ENCODE data around the gene RAET1E.
"Not testable (repeated sequence)": the region's sequence is repeated elsewhere in the genome, so short reads cannot be mapped to it uniquely, and the experiment has no call there.

The RAET1E gene, protein sequence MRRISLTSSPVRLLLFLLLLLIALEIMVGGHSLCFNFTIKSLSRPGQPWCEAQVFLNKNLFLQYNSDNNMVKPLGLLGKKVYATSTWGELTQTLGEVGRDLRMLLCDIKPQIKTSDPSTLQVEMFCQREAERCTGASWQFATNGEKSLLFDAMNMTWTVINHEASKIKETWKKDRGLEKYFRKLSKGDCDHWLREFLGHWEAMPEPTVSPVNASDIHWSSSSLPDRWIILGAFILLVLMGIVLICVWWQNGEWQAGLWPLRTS

DNA sequence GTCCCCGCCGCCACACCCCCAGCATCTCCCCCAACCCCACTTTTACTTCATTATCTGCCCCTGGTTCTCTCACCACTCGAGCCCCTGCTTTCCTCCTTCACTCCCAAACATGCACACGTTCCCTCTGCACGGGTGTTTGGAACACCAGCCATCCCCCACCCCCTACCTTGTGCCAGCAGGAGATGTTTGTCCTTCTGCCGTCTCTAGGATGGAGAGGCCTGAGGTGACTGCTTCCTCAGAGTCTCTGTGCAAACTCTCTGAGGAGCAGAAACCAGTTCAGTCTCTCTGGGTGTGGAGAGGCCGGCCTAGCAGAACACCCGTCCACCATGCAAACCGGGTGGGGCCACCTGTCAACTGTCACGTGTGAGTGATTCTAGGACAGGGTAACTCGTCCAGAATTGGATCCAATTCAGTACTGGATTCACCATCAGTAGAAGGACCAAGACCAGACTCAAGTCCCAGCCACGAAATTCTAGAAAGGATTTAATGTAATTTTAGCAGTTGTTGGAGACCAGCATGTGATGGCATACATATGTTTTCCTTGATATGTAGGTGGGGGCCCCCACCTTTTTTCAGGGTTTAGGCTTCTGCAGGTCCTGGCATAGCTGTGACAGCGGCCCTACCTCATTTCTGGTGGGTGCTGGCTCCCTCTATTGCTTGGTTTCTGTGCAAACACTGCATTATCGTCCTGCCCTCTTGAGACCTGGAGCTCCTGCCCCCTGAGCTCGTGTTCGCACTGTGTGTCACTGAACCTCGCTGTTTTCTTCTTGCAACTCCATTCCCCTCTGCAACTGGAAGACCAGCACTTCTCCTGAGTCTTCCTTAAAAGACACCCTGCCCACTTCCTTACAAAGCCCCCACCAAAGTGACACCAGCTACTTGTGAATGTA is at the start of gene RAET1E:
Gene RAET1E, minus strand, starts transcription at position 259 of the 890 bp plus-strand sequence. CDS start 7,212 bp downstream, outside the sequence.
- no peak for DNase-seq

DNA sequence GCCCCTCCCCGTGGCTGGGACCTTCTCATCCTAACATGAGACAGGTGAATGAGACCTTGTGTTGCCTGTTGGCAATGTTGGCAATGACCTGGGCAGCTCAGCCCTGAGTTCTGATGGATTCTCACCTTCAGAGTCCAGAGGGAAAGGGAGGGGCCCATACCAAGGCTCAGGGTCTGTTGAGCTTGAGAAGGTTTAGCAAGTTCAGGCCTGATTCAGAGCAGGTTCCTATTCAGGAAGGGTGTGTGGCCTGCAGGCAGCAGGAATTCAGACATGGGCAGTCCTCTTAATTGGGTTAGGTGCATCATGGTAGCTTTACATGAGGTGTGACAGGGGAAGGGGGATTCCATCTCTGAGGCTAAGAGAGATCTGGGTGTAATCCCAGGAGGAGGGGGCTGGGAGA is 49.6 kb upstream of the RAET1E start:
- DNase-seq: not testable (repeated sequence)

DNA sequence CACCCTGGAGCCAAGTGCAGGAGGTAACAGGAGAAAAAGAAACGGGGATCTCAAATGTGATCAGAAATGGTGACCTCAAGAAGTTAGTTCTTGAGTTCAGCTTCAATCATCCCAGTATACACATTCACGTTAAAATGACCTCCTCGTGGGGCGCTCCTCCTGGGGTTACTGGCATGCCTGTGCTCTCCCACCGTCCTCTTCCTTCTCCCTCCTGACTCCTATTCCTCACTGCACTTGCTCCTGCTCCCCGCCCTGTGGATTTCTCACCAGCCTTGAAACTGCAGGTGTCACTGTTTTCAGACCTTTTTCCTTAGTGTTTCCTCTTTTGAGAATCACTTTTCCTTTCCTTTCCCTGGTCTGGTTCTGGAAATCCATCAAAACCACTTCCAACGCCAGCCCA is 48.7 kb upstream of the RAET1E start:
- DNase-seq: not testable (repeated sequence)

DNA sequence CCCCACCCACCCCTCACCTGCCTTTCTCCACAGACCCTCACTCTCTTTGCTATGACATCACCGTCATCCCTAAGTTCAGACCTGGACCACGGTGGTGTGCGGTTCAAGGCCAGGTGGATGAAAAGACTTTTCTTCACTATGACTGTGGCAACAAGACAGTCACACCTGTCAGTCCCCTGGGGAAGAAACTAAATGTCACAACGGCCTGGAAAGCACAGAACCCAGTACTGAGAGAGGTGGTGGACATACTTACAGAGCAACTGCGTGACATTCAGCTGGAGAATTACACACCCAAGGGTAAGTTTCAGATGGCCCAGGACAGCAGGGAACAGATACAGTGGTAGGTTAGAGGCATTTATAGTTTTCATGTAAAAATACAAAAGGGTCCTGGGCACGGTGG is 47.4 kb upstream of the RAET1E start:
- not testable (repeated sequence) for DNase-seq

DNA sequence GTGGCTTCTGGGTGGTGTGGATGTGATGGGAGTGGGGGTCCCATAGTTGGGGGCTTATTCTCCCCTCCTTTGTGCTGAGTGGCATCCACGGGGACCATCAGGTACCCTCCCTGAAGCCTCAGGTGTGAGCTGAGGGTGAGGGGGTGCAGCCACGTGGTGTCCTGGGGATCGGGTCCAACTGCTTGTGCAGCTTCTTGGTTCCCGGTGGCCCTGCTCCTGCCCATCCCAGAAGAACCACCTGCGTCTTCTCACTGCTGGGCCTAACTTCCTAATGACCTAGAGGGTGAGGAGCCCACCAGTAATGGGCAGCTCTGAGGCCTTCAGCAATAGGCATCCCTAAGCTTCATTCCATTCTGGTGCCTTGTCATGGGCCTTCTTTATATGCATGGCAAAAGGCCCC is 45.4 kb upstream of the RAET1E start:
- DNase-seq: not testable (repeated sequence)

DNA sequence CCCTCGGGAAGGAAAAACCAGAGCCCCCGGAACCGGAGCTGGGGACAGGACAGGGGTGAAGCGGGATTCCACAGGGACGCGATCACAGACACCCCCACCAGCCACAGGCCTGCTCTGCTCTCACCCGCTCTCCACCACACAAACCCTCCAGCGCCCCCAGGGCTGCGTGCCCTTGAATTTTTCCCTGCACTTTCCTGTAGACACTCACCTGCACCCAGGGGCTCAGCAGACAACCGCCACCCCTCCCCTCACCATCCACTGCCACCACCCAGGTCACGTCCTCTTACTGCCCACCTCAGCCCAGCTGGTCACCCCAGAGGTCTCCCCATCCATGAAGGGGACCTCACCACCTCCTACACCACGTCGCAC is 44.5 kb upstream of the RAET1E start:
- DNase-seq: no peak

DNA sequence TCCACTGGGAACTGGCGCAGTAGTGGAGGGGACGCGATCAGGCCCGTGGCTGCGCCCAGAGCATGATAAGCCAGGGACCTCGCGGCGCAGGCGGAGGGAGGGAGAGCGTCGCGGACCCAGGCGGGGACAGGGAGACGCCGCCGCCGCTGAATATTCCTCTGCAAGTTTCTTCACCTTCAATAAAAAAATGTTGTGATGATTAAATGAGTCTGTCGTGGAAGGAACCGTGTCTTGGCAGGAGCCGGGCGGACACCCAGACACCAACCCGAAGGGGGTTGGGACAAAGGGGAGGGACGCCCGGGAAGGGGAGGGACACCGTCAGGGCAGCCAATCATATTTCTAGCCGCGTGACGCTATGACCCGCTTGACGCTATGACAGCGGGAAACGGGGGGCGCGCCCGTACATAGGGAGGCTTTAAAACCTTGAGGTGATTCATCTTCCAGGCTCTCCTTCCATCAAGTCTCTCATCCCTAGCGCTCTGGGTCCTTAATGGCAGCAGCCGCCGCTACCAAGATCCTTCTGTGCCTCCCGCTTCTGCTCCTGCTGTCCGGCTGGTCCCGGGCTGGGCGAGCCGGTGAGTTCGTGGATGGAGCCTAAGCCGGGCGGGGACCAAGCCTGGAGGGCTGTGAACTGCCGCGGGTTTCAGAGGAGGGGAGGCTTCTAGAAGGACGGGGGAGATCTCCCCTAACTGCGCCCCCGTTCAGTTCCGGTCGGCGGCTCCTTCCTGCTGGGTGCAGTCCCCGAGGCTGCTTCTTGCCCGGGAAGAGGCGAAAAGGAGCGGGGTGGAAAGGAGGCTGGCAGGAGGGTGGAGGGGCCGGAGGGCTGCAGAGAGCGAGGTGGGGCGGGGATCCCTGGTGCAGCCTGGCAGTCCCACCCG is 43.9 kb upstream of the RAET1E start, which contains the start of gene ULBP2:
Gene ULBP2, plus strand, starts transcription at position 432 of the 878 bp plus-strand sequence. Its CDS starts 59 bp downstream, at position 491.
- peak; percentile 48 to 80 (median 62) for DNase-seq

DNA sequence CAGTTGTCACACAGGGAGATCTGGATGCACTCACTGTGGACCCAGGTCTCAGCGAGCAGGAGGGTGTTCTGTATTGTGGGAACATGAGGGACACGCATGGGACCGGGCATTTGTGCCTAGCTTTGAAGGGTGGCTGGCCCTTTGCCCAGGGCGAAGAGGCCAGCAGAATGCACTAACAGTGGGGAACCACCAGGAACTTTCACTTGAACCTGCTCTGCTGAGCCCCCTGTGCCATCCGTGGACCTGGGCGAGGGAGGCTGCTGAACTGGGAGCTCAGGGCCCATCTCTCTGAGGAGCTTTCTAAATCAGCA is 42.7 kb upstream of the RAET1E start:
- no peak for DNase-seq

DNA sequence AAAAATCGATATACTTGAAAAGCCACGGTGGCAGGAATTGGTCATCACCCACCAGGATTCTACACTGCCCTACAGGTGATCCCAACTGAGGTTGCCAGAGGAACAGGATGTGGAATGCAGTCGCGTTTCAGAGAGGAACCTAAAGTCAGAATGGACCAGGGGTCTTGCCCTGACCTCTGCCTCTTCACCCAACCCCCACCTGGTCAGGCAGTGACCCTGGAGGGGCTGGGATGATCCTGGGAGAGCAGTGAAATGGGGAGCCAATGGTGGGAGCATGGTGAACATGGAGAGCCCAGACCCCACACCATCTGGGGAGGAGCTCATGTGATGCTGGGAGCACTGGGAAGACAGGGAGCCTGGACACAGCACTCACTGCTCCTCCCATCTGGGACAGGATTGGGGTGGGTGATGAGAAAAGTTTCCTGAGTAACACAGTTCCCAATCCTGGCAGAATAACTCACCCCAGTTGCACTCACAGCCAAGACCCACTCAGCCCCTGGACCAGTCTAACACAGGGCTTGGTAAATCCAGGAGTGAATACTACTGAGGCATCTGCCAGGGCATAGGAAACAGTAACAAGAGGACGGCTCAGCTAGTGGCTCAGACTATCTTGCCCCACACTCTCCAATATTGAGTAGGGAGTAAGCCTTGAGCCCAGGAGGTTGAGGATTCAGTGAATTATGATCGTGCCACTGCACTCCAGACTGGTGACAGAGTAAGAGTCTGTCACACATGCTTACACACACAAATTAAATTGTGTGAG is 42.2 kb upstream of the RAET1E start:
- DNase-seq: no peak

DNA sequence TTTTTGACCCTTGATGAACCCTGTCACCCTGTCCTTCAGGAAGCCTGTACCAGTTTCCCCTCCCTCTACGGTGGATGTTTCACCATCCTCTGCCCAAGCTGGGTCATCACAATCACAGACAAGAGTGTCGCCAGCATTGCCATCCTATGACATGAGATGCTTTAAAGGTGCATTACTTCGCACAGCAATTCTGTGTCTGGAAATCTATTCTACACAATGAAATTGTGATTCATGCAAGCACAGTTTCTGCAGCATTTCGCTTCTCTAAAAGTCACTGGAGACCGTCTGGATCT is 41.4 kb upstream of the RAET1E start:
- DNase-seq: no peak

DNA sequence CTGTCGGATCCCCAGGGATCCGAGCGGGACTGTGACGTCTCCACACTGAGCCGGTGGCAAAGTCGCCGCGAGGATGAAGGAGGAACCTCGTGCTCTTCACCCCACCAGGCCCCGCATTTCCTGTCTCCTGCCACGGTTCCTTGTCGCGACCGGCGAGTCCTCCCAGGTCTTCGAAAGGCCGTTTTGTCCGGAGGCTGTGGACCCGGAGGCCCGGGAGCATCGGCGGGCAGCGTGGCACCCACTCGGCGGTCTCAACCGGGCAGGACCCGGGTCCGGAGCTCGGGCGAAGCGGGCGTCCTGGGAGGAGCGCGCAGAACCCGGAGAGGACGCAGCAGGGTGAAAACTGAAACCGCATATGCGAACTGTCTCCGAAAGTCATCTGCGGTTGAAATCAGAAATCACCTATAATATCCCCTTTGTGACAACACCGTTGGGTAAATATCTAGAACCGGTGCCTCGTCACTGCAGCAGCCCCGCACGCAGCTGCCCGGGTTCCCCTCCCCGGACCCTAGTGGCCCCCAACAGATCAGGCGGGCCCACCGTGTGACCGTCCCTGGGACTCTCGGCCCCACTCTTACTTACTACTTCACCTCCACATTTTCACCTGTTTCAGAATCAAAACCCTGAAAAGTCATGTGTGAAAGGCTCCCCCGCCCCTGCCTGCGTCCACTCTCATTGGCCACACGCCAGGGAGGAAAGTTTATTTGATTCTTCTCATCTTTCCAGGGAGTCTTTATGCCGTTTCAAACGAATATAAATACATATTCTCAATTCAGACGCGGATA is 40.9 kb upstream of the RAET1E start:
- DNase-seq: no peak

DNA sequence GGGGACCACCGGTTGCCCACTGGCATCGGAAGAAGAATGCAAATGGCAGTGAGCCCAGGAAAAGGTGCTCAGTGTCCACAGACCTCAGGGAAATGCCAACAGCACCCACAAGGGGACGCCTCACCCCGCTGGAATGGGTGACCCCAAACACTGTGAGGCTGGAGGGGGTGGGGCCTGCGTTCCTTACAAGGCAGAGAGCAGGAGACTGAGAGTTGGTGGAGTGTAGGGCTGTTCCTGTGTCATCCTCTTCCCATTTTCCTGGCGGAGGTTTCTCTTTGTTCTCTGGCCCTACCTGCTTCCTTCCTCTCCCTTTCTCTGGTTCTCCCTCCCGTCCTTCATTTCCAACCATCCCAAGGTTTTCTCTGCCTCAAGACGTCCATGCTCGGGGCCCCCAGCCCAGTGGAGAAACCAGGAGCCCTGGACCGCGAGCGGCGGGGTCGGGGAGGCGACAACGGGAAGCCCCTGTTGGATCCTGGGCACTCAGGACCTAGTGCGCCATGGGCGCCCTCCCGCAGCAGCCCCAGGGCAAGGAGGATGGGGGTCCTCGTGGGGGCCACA is 40.2 kb upstream of the RAET1E start:
- DNase-seq: not testable (repeated sequence)

DNA sequence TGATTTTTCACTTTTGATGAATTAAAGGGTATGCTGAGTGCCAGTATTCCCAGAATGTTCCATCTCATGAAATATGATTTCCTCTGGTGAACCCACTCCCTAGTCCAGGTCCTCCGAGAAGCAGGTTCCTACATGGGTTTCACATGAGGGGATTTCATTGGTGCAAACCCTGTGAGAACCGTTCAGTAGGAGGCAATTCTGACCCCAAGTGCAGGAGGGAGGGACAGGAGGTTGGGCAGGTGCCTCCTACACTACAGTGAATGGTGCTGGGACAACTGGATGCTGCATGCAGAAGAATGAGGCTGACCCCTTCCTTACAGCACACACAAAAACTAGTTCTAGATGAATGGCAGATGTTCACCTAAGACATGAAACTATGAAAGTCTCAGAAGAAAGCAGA is 38.8 kb upstream of the RAET1E start:
- DNase-seq: no peak

DNA sequence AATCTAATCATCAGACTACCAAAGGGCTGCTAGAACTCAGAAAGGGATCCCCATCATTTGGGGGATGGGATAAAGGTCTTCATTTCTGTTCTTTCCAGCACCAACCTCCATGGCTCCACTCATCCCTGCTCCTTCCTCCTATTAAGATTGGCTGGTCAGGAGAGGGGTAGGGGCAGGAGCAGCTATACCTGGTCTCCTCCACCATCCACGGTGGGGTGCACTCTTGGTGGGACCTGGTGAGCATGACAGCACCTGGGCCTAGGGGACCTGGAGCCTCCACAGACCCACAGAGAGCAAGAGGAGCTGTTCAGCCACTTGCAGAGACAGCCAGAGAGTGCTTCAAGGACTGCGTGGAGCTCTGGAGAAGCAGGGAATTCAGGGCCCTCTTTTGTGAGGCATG is 37.8 kb upstream of the RAET1E start:
- no peak for DNase-seq

DNA sequence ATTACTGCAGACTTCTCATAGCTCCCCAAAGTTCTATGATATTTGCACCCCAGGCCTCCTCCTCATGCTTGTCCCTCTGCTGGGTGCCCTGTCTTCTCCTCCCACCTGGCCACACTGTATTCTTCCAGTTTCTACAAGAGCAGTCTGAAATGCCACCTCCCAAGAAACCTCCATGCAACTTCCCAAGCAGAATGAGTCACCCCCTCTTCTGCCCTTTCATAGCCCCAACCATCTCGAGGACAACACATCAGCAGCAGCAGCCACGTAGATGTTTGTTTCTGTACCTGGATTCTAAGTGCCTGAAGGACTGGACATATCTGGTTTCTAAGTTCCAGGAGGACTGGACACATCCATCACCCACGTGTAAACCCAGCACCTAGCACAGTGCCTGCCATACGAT is 37.3 kb upstream of the RAET1E start:
- DNase-seq: no peak

DNA sequence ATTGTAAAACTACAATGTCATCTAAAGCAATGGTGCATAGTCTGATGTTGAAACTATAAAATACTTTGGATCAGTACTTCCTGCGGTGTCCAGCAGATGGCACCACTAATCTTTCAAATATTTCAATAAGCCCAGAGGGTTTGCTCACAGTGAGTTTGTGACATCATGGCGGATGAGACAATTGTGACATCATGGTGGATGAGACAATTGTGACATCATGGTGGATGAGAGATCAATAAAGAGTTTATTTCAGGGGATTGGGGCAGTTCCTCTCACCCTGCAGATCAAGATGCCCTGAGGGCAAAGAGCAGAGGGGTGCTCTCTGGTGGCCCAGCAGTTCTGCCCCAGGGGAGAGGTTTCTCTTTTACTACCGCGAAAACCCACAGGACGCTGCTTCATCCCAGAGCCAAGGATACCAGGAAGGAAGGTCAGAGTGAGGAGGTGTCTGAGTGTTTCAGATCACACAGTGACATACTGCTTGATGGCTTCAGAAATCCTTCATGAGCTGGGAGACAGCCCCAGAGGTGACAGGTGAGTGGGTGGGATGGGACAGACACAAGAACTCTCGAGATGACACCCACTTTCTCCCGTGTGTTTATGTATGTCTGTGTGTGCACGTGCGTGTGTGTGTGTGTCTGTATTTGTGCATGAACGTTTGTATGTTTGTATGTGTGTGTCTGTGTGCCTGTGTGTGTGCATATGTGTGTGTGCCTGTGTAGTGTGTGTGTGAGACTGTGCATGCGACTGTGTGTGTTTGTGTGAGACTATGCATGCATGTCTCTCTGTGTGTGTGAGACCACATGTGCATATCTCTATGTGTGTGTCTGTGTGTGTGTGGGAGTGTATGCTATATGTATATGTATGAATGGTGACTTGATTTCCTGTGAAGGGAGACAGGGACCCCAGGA is 36.6 kb upstream of the RAET1E start:
- DNase-seq: peak; percentile 17 to 55 (median 31)

DNA sequence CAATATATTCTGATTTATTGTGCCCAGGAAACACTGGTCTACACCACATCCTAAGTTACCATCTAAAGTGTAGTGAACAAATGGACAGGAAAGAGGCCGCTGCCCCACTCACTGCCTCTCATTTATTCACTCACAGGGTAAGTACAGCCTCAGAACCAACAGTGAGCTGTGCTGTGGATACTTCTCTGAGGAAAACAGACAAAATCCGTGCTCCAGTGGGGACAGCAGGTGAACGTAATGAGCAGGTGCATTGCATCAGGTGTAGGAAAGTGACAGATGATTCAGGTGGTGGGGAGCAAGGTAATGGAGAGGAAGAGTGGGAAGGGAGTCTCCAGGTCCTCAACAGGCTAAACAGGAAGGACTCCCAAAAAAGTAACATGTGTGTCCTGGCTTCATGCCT is 35.5 kb upstream of the RAET1E start:
- DNase-seq: no peak

DNA sequence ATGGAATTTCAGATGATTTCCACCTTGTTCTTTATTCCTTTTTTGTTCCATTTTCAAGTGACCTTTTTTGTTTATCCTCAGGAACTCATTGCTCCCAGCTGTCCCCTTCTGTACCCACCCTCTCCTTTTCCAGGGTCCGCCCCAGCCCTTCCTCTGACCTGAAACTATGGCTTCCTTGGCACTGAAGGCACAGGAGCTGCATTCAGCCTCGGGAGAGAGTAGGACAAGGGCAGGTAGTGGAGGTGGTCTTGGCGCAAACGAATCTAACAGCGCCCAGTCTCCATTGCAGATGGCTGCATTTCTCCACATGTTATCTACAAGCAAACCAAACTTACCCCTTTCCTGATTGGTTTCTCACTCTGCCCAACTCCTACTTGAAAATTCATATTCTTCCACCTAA is 35.1 kb upstream of the RAET1E start:
- DNase-seq: no peak

DNA sequence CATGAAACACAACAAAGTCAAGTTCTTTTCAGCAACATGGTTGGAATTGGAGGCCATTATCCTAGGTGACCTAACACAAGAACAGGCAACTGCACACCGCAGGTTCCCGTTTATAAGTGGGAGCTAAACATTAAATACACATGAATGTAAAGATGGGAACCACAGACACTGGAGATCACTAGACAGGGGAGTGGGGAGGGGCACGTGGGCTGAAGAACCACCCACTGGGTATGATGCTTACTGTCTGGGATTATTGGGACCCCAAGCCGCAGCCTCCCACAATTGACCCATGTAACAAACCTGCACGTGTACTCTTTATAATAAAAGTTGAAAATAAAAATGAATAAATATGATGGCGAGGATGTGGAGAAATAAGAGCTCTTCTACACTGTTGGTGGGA is 33.6 kb upstream of the RAET1E start:
- DNase-seq: no peak

DNA sequence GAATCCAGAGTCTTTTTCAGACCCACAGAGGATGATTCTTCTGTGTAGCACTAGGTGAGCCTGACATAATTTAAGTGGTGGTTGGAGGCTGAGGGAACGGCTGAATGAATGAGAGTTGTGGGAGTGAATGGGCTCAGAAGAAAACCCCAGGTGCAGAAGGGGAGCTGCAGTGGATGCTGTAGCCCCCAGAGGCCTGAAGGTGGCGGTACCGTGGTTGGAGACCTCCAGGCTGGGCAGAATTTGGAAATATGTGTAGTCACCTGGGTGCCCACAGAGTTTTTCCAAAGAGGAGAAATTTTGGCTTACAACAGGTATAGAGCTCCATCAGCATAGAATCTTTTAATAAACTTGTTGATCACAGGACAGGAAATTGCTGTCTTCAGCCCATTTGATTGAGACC is 31.5 kb upstream of the RAET1E start:
- DNase-seq: no peak

DNA sequence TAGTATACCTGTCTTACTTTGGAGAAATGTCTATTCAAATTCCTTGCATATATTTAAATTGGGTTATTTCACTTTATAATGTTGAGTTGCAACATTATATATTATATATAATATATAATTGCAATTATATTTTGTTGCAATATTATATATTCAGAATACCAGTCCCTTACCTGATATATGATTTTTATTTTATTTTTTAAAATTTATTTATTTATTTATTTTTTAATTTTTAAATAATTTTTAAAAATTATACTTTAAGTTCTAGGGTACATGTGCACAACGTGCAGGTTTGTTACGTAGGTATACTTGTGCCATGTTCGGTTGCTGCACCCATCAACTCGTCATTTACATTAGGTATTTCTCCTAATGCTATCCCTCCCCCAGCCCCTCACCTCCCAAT is 29.1 kb upstream of the RAET1E start:
- DNase-seq: not testable (repeated sequence)

All from activated naive CD4-positive, alpha-beta T cell (primary cell).